Ishikawa (cell line): ENCODE data around the gene EYS.

ENCODE experiments used
- CEBPB ChIP-seq: IDR thresholded peaks from 2 replicates; pipeline ENCODE4 v1.6.1; 2012
- CREB1 ChIP-seq: IDR thresholded peaks from 2 replicates; pipeline ENCODE4 v1.6.1; 2012; ENCODE audit warnings: low read depth
- EGR1 ChIP-seq: IDR thresholded peaks from 2 replicates; pipeline ENCODE4 v1.6.1; 2012
- EP300 ChIP-seq: IDR thresholded peaks from 2 replicates; pipeline ENCODE4 v1.6.1; 2012; ENCODE audit warnings: borderline replicate concordance
- FOXM1 ChIP-seq: IDR thresholded peaks from 2 replicates; pipeline ENCODE4 v1.6.1; 2012; ENCODE audit warnings: low read depth, borderline replicate concordance
- MAX ChIP-seq: IDR thresholded peaks from 2 replicates; pipeline ENCODE4 v1.6.1; 2012
- NFIC ChIP-seq: IDR thresholded peaks from 2 replicates; pipeline ENCODE4 v1.6.1; 2012
- RAD21 ChIP-seq: IDR thresholded peaks from 2 replicates; pipeline ENCODE4 v1.6.1; 2012; ENCODE audit warnings: low read depth
- TAF1 ChIP-seq: IDR thresholded peaks from 2 replicates; pipeline ENCODE4 v1.6.1; 2012; ENCODE audit warnings: low read depth, mild to moderate bottlenecking
- TCF12 ChIP-seq: IDR thresholded peaks from 2 replicates; pipeline ENCODE4 v1.6.1; 2012; ENCODE audit warnings: low read depth
- TEAD4 ChIP-seq: IDR thresholded peaks from 2 replicates; pipeline ENCODE4 v1.6.1; 2012
- USF1 ChIP-seq: IDR thresholded peaks from 2 replicates; pipeline ENCODE4 v1.6.1; 2012
- YY1 ChIP-seq: IDR thresholded peaks from 2 replicates; pipeline ENCODE4 v1.6.1; 2012; ENCODE audit warnings: low read depth
- ZBTB7A ChIP-seq: IDR thresholded peaks from 2 replicates; pipeline ENCODE4 v1.6.1; 2012; ENCODE audit warnings: low read depth
- TF ChIP-seq, protein P1 (sequence below): IDR thresholded peaks from 2 replicates; pipeline ENCODE4 v1.6.1; 2012; ENCODE audit warnings: low read depth, mild to moderate bottlenecking

The EYS gene

GRCh38 chr6:64185621-64186020 is 1521.4 kb downstream of the EYS start:
- TF ChIP-seq, protein P1, sequence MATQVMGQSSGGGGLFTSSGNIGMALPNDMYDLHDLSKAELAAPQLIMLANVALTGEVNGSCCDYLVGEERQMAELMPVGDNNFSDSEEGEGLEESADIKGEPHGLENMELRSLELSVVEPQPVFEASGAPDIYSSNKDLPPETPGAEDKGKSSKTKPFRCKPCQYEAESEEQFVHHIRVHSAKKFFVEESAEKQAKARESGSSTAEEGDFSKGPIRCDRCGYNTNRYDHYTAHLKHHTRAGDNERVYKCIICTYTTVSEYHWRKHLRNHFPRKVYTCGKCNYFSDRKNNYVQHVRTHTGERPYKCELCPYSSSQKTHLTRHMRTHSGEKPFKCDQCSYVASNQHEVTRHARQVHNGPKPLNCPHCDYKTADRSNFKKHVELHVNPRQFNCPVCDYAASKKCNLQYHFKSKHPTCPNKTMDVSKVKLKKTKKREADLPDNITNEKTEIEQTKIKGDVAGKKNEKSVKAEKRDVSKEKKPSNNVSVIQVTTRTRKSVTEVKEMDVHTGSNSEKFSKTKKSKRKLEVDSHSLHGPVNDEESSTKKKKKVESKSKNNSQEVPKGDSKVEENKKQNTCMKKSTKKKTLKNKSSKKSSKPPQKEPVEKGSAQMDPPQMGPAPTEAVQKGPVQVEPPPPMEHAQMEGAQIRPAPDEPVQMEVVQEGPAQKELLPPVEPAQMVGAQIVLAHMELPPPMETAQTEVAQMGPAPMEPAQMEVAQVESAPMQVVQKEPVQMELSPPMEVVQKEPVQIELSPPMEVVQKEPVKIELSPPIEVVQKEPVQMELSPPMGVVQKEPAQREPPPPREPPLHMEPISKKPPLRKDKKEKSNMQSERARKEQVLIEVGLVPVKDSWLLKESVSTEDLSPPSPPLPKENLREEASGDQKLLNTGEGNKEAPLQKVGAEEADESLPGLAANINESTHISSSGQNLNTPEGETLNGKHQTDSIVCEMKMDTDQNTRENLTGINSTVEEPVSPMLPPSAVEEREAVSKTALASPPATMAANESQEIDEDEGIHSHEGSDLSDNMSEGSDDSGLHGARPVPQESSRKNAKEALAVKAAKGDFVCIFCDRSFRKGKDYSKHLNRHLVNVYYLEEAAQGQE, result no peak
- no peak for TF ChIP-seq RAD21
- TF ChIP-seq TAF1, result no peak
- no peak for TF ChIP-seq CREB1
- TF ChIP-seq YY1, result no peak
- no peak for TF ChIP-seq MAX
- no peak for TF ChIP-seq NFIC
- TF ChIP-seq FOXM1, result no peak
- TF ChIP-seq TCF12, result no peak
- TF ChIP-seq EP300, result no peak
- TF ChIP-seq CEBPB, result no peak
- TF ChIP-seq TEAD4, result no peak
- no peak for TF ChIP-seq USF1
- TF ChIP-seq EGR1, result no peak
- TF ChIP-seq ZBTB7A, result no peak

GRCh38 chr6:64175296-64175695 is 1531.7 kb downstream of the EYS start:
- no peak for TF ChIP-seq RAD21

- TF ChIP-seq, protein P1, result no peak
- TF ChIP-seq USF1 (no peak), EP300 (no peak), YY1 (no peak), MAX (no peak), TCF12 (no peak), EGR1 (no peak), ZBTB7A (no peak), TEAD4 (no peak), CREB1 (no peak), CEBPB (no peak), FOXM1 (no peak)
These were observed 1536.7 kb downstream of the EYS start for GRCh38 chr6:64170316-64170715.

- TF ChIP-seq CREB1 (no peak), EGR1 (no peak), FOXM1 (no peak), MAX (no peak), USF1 (no peak), RAD21 (no peak)
These were observed 1546.5 kb downstream of the EYS start for GRCh38 chr6:64160486-64160885.

- TF ChIP-seq ZBTB7A (no peak), EGR1 (no peak), FOXM1 (no peak), CREB1 (no peak), TAF1 (no peak), TEAD4 (no peak), YY1 (no peak), NFIC (no peak), RAD21 (no peak), MAX (no peak)
- TF ChIP-seq, protein P1, result no peak
These were observed 1552.0 kb downstream of the EYS start for GRCh38 chr6:64155063-64155462.
